Measurements from ENCODE around the gene TEKTIP1.
"Not testable (repeated sequence)": the region's sequence is repeated elsewhere in the genome, so short reads cannot be mapped to it uniquely, and the experiment has no call there.

TEKTIP1 gene

GRCh38 chr19:3527238-3527910 lies 11.6 kb upstream of the TEKTIP1 start:
- ChIA-PET POLR2A (interaction anchor here (0.6 kb wide), 1 partner anchor 27 kb away, joined by 3 read pairs; no protein-coding TSS in a partner anchor), CTCF (interaction anchor here (1.0 to 1.7 kb wide), 2 partner anchors 9 to 15 kb away, joined by 3 to 6 read pairs; no protein-coding TSS in a partner anchor)
- no peak for DNase-seq (ENCODE audit: extremely low spot score)
- TF ChIP-seq, protein P1, sequence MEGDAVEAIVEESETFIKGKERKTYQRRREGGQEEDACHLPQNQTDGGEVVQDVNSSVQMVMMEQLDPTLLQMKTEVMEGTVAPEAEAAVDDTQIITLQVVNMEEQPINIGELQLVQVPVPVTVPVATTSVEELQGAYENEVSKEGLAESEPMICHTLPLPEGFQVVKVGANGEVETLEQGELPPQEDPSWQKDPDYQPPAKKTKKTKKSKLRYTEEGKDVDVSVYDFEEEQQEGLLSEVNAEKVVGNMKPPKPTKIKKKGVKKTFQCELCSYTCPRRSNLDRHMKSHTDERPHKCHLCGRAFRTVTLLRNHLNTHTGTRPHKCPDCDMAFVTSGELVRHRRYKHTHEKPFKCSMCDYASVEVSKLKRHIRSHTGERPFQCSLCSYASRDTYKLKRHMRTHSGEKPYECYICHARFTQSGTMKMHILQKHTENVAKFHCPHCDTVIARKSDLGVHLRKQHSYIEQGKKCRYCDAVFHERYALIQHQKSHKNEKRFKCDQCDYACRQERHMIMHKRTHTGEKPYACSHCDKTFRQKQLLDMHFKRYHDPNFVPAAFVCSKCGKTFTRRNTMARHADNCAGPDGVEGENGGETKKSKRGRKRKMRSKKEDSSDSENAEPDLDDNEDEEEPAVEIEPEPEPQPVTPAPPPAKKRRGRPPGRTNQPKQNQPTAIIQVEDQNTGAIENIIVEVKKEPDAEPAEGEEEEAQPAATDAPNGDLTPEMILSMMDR (IDR thresholded peaks at IDR 0.05; ENCODE audit: control extremely low read depth, extremely low read depth, low read depth, missing control alignments): no peak

- TF ChIP-seq, protein P1 (IDR thresholded peaks at IDR 0.05; ENCODE audit: control extremely low read depth, extremely low read depth, low read depth, missing control alignments): no peak
- ChIA-PET CTCF (interaction anchor here (1.7 kb wide), 1 partner anchor 14 kb away, joined by 6 read pairs; no protein-coding TSS in a partner anchor), POLR2A (no interaction called here)
- DNase-seq (ENCODE audit: extremely low spot score): no peak
These were observed 10.9 kb upstream of the TEKTIP1 start for GRCh38 chr19:3528080-3528479.

GRCh38 chr19:3528539-3529211 lies 10.3 kb upstream of the TEKTIP1 start:
- ChIA-PET CTCF (no interaction called here), POLR2A (no interaction called here)
- TF ChIP-seq, protein P1 (IDR thresholded peaks at IDR 0.05; ENCODE audit: control extremely low read depth, extremely low read depth, low read depth, missing control alignments): no peak
- no peak for DNase-seq (ENCODE audit: extremely low spot score)

- CTCF ChIA-PET; DNase-seq (ENCODE audit: extremely low spot score); POLR2A ChIA-PET: not testable (repeated sequence)
These were observed 9.7 kb upstream of the TEKTIP1 start for GRCh38 chr19:3529299-3529698.

- CTCF ChIA-PET: interaction anchor here (1.2 kb wide), 1 partner anchor 16 kb away, joined by 3 read pairs; no protein-coding TSS in a partner anchor
These were observed 8.6 kb upstream of the TEKTIP1 start for GRCh38 chr19:3530389-3530788.

DNA sequence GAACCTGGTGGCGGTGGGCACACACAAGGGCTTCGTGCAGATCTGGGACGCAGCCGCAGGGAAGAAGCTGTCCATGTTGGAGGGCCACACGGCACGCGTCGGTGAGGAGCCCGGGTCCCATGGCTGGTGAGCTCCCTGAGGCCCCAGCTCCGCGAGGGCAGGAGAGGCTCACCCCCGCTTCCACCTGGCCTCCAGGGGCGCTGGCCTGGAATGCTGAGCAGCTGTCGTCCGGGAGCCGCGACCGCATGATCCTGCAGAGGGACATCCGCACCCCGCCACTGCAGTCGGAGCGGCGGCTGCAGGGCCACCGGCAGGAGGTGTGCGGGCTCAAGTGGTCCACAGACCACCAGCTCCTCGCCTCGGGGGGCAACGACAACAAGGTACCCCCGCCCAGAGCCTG lies 7.3 kb upstream of the TEKTIP1 start:
- DNase-seq (ENCODE audit: extremely low spot score): no peak
- TF ChIP-seq, protein P1 (IDR thresholded peaks at IDR 0.05; ENCODE audit: control extremely low read depth, extremely low read depth, low read depth, missing control alignments): no peak
- POLR2A ChIA-PET: no interaction called here
- CTCF ChIA-PET: interaction anchor here (1.0 to 2.4 kb wide), 3 partner anchors 13 to 16 kb away, joined by 3 to 12 read pairs (median 3); no protein-coding TSS in a partner anchor

More at GRCh38 chr19:3530389-3530788, 8.6 kb upstream of the TEKTIP1 start:
- TF ChIP-seq, protein P1 (IDR thresholded peaks at IDR 0.05; ENCODE audit: control extremely low read depth, extremely low read depth, low read depth, missing control alignments): no peak
- POLR2A ChIA-PET: no interaction called here
- no peak for DNase-seq (ENCODE audit: extremely low spot score)

Measured in GM10248 (cell line).